ENCODE data around the gene ARFGAP3.

ARFGAP3 gene

DNA sequence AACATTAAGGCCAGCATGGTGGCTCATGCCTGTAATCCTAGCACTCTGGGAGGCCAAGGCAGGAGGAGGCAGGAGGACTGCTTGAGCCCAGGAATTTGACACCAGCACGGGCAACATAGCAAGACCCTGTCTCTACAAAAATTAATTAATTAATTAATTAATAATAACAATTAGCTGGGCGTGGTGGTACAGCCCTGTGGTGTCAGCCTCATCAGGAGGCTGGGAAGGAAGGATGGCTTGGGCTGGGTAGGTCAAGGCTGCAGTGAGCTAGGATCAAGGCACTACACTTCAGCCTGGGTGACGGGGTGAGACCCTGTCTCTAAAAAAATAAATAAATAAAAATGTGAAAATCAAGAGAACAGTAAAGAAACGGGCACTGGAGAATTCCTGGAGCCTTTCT, 1.4 kb downstream of the ARFGAP3 start:
- CTCF ChIA-PET, result interaction anchor here (0.6 kb wide), 1 partner anchor 260 kb away, joined by 4 read pairs; no protein-coding TSS in a partner anchor
- no peak for TF ChIP-seq HDGF (IDR thresholded peaks at IDR 0.05; ENCODE audit: borderline replicate concordance)
- no peak for TF ChIP-seq FOXM1 (IDR thresholded peaks at IDR 0.05; ENCODE audit: borderline replicate concordance)
- TF ChIP-seq L3MBTL2 (conservative IDR thresholded peaks at IDR 0.05), result no peak
- TF ChIP-seq CTBP1 (IDR thresholded peaks at IDR 0.05; ENCODE audit: borderline replicate concordance), result no peak
- TF ChIP-seq FOXA1 (IDR thresholded peaks at IDR 0.05), result no peak
- TF ChIP-seq SUZ12 (IDR thresholded peaks at IDR 0.05), result no peak
- no peak for TF ChIP-seq NFRKB (IDR thresholded peaks at IDR 0.05)
- TF ChIP-seq FOXK2 (IDR thresholded peaks at IDR 0.05), result no peak
- no peak for TF ChIP-seq BHLHE40 (IDR thresholded peaks at IDR 0.05; ENCODE audit: borderline replicate concordance)
- no peak for TF ChIP-seq ELF4 (IDR thresholded peaks at IDR 0.05)
- TF ChIP-seq ZNF384 (IDR thresholded peaks at IDR 0.05), result no peak
- no peak for TF ChIP-seq TARDBP (IDR thresholded peaks at IDR 0.05)
- no peak for TF ChIP-seq LEF1 (IDR thresholded peaks at IDR 0.05; ENCODE audit: borderline replicate concordance)
- TF ChIP-seq SP1 (IDR thresholded peaks at IDR 0.05), result no peak
- TF ChIP-seq, protein P1, sequence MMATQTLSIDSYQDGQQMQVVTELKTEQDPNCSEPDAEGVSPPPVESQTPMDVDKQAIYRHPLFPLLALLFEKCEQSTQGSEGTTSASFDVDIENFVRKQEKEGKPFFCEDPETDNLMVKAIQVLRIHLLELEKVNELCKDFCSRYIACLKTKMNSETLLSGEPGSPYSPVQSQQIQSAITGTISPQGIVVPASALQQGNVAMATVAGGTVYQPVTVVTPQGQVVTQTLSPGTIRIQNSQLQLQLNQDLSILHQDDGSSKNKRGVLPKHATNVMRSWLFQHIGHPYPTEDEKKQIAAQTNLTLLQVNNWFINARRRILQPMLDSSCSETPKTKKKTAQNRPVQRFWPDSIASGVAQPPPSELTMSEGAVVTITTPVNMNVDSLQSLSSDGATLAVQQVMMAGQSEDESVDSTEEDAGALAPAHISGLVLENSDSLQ (IDR thresholded peaks at IDR 0.05), result no peak
- TF ChIP-seq ARNT (IDR thresholded peaks at IDR 0.05), result no peak
- no peak for DNase-seq (ENCODE audit: extremely low spot score)
- POLR2A ChIA-PET, result interaction anchor here (1.2 to 1.5 kb wide), 3 partner anchors 12 to 240 kb away, joined by 3 to 5 read pairs (median 4); partner anchors contain the start of gene PACSIN2

DNA sequence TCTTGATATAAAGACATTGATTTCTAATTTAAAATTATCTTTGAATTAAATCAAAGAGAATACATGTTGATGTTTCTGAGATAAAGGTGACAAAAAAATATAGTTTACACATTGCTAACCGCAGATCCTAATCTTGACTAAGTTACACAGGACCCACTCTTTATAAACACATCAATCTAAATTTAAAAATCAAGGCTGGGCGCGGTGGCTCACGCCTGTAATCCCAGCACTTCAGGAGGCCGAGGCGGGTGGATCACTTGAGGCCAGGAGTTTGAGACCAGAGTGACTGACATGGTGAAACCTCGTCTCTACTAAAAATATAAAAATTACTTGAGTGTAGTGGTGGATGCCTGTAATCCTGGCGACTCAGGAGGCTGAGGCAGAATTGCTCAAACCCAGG, 1.9 kb downstream of the ARFGAP3 start:
- no peak for DNase-seq (ENCODE audit: extremely low spot score)
- CTCF ChIA-PET, result interaction anchor here (0.6 kb wide), 1 partner anchor 261 kb away, joined by 4 read pairs; no protein-coding TSS in a partner anchor
- no peak for TF ChIP-seq ZNF384 (IDR thresholded peaks at IDR 0.05)
- TF ChIP-seq, protein P1 (IDR thresholded peaks at IDR 0.05), result peak; percentile 61
- POLR2A ChIA-PET, result no interaction called here

DNA sequence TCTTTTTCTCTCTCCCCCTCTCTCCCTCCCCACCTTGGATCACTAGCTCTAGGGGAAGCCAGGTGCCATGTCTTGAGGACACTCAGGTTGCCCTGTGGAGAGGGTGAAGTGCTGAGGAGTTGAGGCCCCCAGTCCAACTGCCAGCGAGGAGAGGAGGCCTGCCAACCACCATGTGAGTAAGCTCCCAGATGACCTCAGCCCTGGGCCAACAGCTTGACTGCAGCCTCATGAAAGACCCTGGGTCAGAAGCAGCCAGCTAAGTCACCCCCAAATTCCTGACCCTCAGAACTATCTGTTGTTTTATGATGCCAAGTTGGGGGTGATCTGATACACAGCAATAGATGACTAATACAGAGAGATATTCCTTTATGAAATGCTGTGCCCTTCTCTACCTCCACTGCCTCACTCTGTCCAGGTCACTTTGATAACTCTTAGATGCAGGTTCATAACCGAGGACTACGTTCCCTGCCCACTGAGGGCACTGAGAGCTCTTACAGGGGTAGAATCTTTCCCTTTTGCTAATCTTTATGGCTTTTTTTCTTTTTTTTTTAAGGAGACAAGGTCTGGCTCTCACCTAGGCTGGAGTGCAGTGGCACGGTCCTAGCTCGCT, 8.0 kb downstream of the ARFGAP3 start:
- no peak for DNase-seq (ENCODE audit: extremely low spot score)
- POLR2A ChIA-PET, result no interaction called here
- TF ChIP-seq BHLHE40 (IDR thresholded peaks at IDR 0.05; ENCODE audit: borderline replicate concordance), result no peak
- TF ChIP-seq FOXM1 (IDR thresholded peaks at IDR 0.05; ENCODE audit: borderline replicate concordance), result no peak
- TF ChIP-seq ELF4 (IDR thresholded peaks at IDR 0.05), result no peak
- TF ChIP-seq LEF1 (IDR thresholded peaks at IDR 0.05; ENCODE audit: borderline replicate concordance), result no peak
- no peak for TF ChIP-seq ARNT (IDR thresholded peaks at IDR 0.05)
- no peak for TF ChIP-seq SP1 (IDR thresholded peaks at IDR 0.05)
- TF ChIP-seq FOXK2 (IDR thresholded peaks at IDR 0.05), result no peak
- no peak for TF ChIP-seq CTBP1 (IDR thresholded peaks at IDR 0.05; ENCODE audit: borderline replicate concordance)
- no peak for TF ChIP-seq FOXA1 (IDR thresholded peaks at IDR 0.05)
- no peak for TF ChIP-seq SUZ12 (IDR thresholded peaks at IDR 0.05)
- TF ChIP-seq, protein P1 (IDR thresholded peaks at IDR 0.05), result no peak
- TF ChIP-seq ZNF384 (IDR thresholded peaks at IDR 0.05), result no peak
- CTCF ChIA-PET, result interaction anchor here (1.1 kb wide), 1 partner anchor 19 kb away, joined by 3 read pairs; no protein-coding TSS in a partner anchor

GRCh38 chr22:42847110-42847509, 10.0 kb downstream of the ARFGAP3 start:
- no peak for DNase-seq (ENCODE audit: extremely low spot score)
- no peak for TF ChIP-seq LEF1 (IDR thresholded peaks at IDR 0.05; ENCODE audit: borderline replicate concordance)
- ChIA-PET POLR2A (no interaction called here), CTCF (no interaction called here)

DNA sequence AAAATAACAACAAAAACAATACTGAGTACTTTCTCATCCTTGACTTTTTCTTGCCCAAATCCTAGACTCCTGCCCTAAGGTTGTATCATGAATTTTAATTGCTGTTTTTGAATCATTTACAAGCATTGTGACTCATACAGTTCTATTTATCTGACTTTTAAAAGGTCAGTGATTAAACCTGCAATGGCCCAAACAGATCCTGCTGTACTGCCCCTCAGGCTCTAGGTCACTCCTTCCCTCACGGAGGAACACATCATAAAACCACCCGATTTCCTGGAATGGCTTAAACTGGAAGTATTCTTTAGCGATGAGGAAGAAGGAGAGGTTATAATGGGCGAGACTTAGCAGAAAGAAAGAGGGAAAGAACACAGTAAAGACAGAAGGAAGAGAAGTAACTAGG, 12.3 kb downstream of the ARFGAP3 start:
- CTCF ChIA-PET, result interaction anchor here (1.1 to 1.3 kb wide), 2 partner anchors 25 to 224 kb away, joined by 3 read pairs; no protein-coding TSS in a partner anchor
- no peak for DNase-seq (ENCODE audit: extremely low spot score)
- TF ChIP-seq NFRKB (IDR thresholded peaks at IDR 0.05) (no peak), ARNT (IDR thresholded peaks at IDR 0.05) (no peak), ELF4 (IDR thresholded peaks at IDR 0.05) (no peak), FOXA1 (IDR thresholded peaks at IDR 0.05) (no peak), FOXM1 (IDR thresholded peaks at IDR 0.05; ENCODE audit: borderline replicate concordance) (no peak), SUZ12 (IDR thresholded peaks at IDR 0.05) (no peak), L3MBTL2 (conservative IDR thresholded peaks at IDR 0.05) (no peak)
- POLR2A ChIA-PET, result no interaction called here

- no peak for DNase-seq (ENCODE audit: extremely low spot score)
- CTCF ChIA-PET, result interaction anchor here (0.6 to 1.2 kb wide), 2 partner anchors 23 to 25 kb away, joined by 3 read pairs; no protein-coding TSS in a partner anchor
- TF ChIP-seq FOXM1 (IDR thresholded peaks at IDR 0.05; ENCODE audit: borderline replicate concordance) (no peak), LEF1 (IDR thresholded peaks at IDR 0.05; ENCODE audit: borderline replicate concordance) (no peak), HDGF (IDR thresholded peaks at IDR 0.05; ENCODE audit: borderline replicate concordance) (no peak), SP1 (IDR thresholded peaks at IDR 0.05) (no peak), NFRKB (IDR thresholded peaks at IDR 0.05) (no peak), SUZ12 (IDR thresholded peaks at IDR 0.05) (no peak), BHLHE40 (IDR thresholded peaks at IDR 0.05; ENCODE audit: borderline replicate concordance) (no peak), CTBP1 (IDR thresholded peaks at IDR 0.05; ENCODE audit: borderline replicate concordance) (no peak), FOXA1 (IDR thresholded peaks at IDR 0.05) (no peak), ELF4 (IDR thresholded peaks at IDR 0.05) (no peak), ZNF384 (IDR thresholded peaks at IDR 0.05) (no peak), ARNT (IDR thresholded peaks at IDR 0.05) (no peak)
- TF ChIP-seq, protein P1 (IDR thresholded peaks at IDR 0.05), result no peak
- POLR2A ChIA-PET, result interaction anchor here (0.8 kb wide), 1 partner anchor 10 kb away, joined by 3 read pairs; no protein-coding TSS in a partner anchor
Measured at GRCh38 chr22:42842658-42843370, 14.3 kb downstream of the ARFGAP3 start.
